ENCODE data around the gene EIF2S1. TPM values are rescaled to one million over a fixed set of nuclear protein-coding genes. Genes with fewer than 3 reads are reported as not detected.

EIF2S1 gene
- total RNA-seq, 2 donors from 2014 or later: 95.0 to 198 TPM

- Mint-ChIP-seq H3K27me3 (peaks cover 17% of the 10 kb centered on the region), H3K27ac (no peak overlapping the region), H3K9me3 (no peaks in the 10 kb centered on the region), H3K4me1 (no peaks in the 10 kb centered on the region), H3K36me3 (ENCODE audit: low read depth) (no peaks in the 10 kb centered on the region), H3K4me3 (no peak overlapping the region)
- ATAC-seq (replicated peaks): peak; percentile 87
Observed at GRCh38 chr14:67426983-67427606, 67.0 kb downstream of the EIF2S1 start.

- Mint-ChIP-seq H3K27me3 (peaks cover 13% of the 10 kb centered on the region), H3K36me3 (ENCODE audit: low read depth) (no peaks in the 10 kb centered on the region)
Observed at GRCh38 chr14:67428501-67429031, 68.4 kb downstream of the EIF2S1 start.

DNA sequence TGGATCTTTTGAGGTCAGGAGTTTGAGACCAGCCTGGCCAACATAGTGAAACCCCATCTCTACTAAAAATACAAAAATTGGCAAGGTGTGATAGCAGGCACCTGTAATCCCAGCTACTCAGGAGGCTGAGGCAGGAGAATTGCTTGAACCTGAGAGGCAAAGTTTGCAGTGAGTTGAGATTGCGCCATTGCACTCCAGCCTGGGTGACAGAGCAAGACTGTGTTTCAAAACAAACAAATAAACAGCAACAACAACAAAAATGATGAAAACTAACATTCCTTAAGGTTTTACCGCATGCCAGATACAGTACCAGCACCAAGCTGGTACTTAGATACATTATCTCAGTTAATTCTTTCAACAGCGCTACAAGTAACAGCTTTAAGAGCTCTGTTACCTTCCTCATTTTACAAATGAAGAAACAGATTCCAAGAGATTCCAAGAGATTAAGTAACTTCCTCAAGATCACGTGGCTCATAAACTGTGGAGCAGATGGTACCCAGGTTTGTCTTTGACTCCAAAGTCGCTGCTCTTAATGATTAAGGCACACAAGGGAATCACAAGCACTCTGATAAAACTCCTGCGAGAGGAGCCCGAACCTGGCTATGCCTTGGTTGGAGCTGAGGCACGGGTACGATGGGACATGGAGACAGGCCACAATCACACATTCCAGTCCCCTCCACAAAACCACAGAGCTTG is 69.5 kb downstream of the EIF2S1 start:
- Mint-ChIP-seq H3K4me3 (no peak overlapping the region), H3K4me1 (peaks cover 3% of the 10 kb centered on the region), H3K27me3 (peaks cover 13% of the 10 kb centered on the region), H3K27ac (no peak overlapping the region), H3K9me3 (no peaks in the 10 kb centered on the region), H3K36me3 (ENCODE audit: low read depth) (no peaks in the 10 kb centered on the region)
- ATAC-seq (replicated peaks): no peak

More at GRCh38 chr14:67428501-67429031, 68.4 kb downstream of the EIF2S1 start:
- Mint-ChIP-seq H3K4me1 (no peaks in the 10 kb centered on the region), H3K9me3 (no peaks in the 10 kb centered on the region), H3K27ac (no peak overlapping the region), H3K4me3 (no peak overlapping the region)
- ATAC-seq (replicated peaks): no peak

DNA sequence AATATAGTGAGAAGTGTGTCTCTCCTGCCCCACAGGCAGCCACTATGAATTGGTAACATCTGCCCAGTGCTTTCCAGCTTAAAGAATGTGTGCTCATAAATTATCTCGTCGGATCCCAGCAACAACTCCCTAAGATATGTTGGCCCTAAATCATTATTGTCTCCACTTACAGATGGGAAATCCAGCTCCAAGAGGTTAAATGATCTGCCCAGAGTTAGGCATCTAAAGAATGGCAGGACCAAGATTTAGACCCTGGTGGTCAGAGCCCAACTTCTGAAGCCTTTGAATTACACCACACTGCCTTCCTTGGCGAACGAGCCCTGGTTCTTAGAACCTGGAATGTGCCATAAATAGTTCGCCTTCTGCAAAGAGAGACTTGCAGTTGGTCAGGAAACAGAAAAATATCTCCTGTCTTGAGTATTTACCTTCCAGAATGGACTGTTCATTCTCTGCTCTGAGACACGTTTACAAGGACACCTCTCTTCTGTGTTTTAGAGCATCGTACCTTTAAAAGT is 72.0 kb downstream of the EIF2S1 start:
- Mint-ChIP-seq H3K27me3 (peaks cover 2% of the 10 kb centered on the region), H3K36me3 (ENCODE audit: low read depth) (no peaks in the 10 kb centered on the region), H3K9me3 (no peaks in the 10 kb centered on the region), H3K27ac (no peak overlapping the region), H3K4me1 (peaks cover 3% of the 10 kb centered on the region), H3K4me3 (no peak overlapping the region)
- no peak for ATAC-seq (replicated peaks)

GRCh38 chr14:67435603-67436002 is 75.5 kb downstream of the EIF2S1 start:
- Mint-ChIP-seq H3K4me1 (peaks cover 3% of the 10 kb centered on the region), H3K4me3 (no peak overlapping the region), H3K27ac (no peak overlapping the region), H3K27me3 (peaks cover 6% of the 10 kb centered on the region), H3K9me3 (no peaks in the 10 kb centered on the region), H3K36me3 (ENCODE audit: low read depth) (no peaks in the 10 kb centered on the region)
- no peak for ATAC-seq (replicated peaks)

Other genes starting within 250 kb of the EIF2S1 start
- not detected for gene GARIN2, start 170.9 kb upstream of the EIF2S1 start, total RNA-seq
- gene PALS1, start 118.9 kb upstream of the EIF2S1 start, total RNA-seq: 10 to 100 TPM in 1 of 2 donors, 1 to 10 TPM in 1; 7.7 to 14.0 TPM
- gene ATP6V1D, start 524 bp upstream of the EIF2S1 start, total RNA-seq: 10 to 100 TPM; 28.0 to 31.1 TPM
- 1 to 10 TPM; 1.5 to 6.8 TPM for gene PLEK2, start 51.8 kb downstream of the EIF2S1 start, total RNA-seq
- gene TMEM229B, start 128.4 kb downstream of the EIF2S1 start, total RNA-seq: under 1 TPM; 0.71 to 0.84 TPM
- 1 to 10 TPM in 1 of 2 donors, under 1 TPM in 1; 0.17 to 4.9 TPM for gene PLEKHH1, start 173.0 kb downstream of the EIF2S1 start, total RNA-seq
- 10 to 100 TPM; 17.6 to 20.0 TPM for gene PIGH, start 239.9 kb downstream of the EIF2S1 start, total RNA-seq